SKM-1 (cell line): ENCODE measurements around the gene HOXA7.

Experiments
- DNase-seq: peaks from one replicate; lab custom pipeline; 2025; ENCODE audit not compliant: unreplicated experiment; lab: John Stamatoyannopoulos, UW

The HOXA7 gene

GRCh38 chr7:27137640-27138315 lies 18.7 kb downstream of the HOXA7 start:
- DNase-seq: no peak

- no peak for DNase-seq
Observed at GRCh38 chr7:27134392-27134791, 22.1 kb downstream of the HOXA7 start.

- no peak for DNase-seq
Observed at GRCh38 chr7:27133409-27134231, 22.9 kb downstream of the HOXA7 start.

GRCh38 chr7:27132978-27133377 lies 23.5 kb downstream of the HOXA7 start:
- no peak for DNase-seq

DNA sequence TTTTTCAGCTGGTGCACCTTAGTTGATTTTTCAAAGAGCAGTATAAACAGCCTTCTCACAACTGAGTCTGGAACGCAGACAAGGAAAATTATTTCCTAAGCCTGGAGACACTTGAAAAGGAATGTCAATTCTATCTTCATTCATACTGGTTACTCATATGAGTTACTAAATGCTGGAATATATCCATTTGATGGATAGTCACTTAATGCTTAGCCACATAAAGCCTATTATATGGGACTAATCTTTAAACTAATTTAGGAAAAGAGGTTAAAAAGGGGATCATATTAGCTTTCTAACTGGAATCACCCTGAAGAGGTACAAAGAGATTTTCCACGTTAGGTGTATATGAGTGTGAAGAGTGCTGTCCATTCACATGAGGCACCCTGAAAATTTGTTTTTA lies 24.3 kb downstream of the HOXA7 start:
- no peak for DNase-seq

DNA sequence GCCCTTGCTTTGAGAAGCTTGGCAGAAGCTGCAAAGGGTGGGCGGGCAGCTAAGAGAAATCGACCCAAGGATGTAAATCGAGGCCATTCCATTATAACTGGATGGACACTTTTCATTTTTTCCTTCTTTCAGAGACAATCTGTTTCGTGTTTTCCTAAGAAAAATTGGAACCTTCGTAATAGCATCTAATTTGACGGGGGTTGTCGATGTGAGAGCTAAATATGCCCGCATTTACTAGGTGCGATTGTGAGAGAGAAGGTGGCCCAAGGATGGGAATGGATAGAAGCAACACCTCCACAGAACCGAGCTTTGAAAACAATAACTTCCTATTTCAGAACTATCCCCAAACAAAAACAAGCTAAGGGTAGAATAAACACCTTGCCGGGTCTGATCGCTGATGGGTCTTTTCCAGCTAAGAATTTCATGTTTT lies 25.1 kb downstream of the HOXA7 start:
- DNase-seq: no peak

GRCh38 chr7:27130540-27131389 lies 25.7 kb downstream of the HOXA7 start, which contains the start of gene HOXA4:
HOXA4 (minus strand) TSS chr7:27130757; CDS start chr7:27130733, 24 bp downstream.
- DNase-seq: peak; percentile 45

DNA sequence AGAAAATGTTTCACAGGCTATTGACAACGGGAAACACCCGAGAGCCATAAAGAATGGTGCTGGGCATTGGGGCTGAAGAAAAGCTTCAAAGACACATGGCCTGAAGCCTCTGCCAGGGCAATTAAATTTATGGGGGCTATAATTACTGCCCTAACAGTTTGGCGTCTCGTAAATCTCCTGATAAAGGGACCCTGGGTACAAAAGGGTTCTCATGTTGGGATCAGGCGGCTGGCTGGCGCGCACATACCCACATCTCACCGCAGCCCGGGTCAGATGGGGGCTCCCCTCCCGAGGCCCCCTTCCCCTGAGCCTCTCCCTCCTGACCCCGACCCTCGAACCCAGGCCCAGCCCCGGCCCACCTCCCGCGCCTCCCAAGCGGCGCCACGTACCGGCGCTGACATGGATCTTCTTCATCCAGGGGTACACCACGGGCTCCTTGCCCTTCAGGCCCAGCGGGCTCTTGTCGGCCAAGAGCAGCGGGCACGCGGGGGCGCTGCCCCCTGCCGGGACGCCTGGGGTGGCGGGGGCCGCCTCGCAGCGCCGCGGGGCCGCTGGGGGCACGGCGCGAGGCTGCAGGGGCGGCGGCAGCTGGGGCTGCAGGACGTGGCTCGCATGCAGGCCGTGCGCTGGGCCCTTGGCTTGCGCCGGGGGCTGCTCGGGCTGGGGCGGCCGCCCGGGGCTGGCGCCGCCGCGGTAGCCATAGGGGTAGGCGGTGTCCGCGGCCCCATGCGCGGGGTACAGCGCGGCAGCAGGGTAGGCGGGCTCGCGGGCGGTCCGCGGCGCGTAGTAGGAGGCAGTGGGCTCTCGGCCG lies 26.5 kb downstream of the HOXA7 start:
- DNase-seq: no peak

DNA sequence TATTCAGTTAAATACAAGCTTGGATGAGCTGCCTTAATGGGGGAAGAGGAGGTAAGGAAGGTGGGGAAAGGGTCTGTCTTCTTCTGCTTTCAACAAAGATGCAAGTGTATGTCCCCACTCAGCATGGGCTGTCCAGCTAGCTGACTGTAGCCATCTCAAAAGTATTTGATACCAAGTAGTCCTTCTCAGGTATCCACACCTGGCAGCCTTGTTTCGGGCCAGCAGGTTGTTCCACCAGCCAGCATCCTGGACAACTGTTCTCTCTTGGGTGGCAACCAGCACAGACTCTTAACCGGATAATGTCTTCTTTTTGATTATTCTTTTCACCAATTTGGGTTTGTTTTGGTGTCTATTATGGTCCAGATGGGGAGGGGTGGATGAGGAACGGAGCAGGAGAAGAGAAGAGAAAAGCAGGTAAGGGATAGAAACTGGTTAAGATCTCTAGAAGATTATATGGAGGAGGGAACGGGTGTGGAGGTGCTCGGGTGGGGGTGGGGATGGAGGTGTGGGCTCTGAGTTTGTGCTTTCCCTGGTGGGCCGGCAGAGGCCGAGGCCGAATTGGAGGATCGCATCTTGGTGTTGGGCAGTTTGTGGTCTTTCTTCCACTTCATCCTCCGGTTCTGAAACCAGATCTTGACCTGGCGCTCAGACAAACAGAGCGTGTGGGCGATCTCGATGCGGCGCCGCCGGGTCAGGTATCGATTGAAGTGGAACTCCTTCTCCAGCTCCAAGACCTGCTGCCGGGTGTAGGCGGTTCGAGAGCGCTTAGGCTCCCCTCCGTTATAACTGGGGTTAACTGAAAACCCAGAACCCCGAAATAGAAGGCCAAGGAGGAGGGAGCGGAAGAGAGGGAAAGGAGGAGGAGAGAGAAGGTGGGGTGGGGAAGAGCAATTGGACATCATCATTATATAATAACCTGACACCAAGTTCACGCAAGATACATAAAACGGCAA lies 27.4 kb downstream of the HOXA7 start:
- DNase-seq: no peak

DNA sequence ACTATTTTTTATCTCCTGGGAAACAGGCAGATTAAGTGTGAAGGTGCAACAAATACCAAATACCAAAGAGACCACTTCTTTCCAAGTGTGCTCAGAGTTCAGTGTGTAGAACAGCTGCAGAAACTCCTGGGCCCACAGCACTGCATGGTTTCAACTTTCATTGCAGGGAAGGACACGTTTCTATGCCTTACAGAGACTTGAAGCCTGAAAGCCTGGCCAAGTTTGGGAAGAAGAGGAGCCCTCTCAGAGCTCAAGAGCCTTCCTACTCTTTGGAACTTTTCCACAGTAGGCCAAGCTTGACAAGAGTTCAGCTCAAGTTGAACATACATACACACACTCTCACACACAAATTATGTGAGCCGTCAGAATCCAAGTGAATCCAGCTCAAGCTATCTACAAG lies 28.4 kb downstream of the HOXA7 start:
- no peak for DNase-seq

DNA sequence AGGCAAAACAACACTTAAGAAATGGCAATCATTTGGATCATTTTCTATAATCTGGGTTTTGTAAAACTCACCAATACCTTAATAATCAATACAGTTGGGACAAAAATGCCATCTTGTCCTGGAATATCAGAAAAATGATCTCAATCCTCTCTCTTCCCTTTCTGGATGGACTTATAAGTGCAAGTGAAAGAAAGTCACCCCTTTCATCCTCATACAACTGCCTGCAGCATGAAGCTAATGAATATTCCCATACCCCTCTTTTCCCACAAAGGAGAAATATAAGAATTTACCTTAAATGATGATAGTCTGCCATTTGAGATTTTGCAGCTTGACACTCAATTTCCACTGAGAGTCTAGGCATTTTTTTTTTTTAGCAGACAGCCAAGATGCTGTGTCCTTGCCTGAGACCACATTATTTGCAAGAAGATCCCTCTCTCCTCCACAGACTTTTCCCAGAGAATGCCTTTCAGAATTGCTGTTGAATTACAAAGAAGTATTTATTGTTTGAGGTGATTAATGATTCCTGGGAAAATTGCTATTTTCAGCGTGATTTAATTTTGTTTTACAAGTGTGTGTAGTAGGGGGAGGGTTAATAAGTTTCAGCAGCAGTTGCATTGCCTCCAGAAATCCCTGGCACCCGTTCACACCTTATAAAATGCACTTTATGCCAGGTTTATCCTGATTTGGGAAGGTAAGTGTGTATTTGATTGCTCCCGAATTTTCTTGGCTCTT lies 29.7 kb downstream of the HOXA7 start:
- no peak for DNase-seq

DNA sequence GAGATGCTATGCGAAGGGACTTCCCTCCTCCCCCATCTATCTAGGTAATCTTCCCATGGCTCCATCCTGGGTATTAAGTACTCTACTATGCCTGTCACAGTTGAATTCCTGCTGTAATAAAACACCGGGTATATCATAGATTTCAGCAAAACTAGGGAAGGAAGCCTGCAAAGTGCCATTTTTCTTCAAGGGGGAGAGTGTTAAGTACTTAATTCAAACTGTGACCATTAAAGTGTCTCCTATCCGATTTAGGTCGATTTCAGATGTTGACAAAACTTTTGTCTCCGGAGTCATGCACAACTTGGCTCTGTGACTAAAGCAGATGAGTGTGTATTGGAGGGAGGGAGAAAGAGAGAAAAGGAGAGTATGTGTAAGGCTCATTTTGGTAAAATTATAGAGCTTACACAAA lies 30.5 kb downstream of the HOXA7 start:
- DNase-seq: no peak

DNA sequence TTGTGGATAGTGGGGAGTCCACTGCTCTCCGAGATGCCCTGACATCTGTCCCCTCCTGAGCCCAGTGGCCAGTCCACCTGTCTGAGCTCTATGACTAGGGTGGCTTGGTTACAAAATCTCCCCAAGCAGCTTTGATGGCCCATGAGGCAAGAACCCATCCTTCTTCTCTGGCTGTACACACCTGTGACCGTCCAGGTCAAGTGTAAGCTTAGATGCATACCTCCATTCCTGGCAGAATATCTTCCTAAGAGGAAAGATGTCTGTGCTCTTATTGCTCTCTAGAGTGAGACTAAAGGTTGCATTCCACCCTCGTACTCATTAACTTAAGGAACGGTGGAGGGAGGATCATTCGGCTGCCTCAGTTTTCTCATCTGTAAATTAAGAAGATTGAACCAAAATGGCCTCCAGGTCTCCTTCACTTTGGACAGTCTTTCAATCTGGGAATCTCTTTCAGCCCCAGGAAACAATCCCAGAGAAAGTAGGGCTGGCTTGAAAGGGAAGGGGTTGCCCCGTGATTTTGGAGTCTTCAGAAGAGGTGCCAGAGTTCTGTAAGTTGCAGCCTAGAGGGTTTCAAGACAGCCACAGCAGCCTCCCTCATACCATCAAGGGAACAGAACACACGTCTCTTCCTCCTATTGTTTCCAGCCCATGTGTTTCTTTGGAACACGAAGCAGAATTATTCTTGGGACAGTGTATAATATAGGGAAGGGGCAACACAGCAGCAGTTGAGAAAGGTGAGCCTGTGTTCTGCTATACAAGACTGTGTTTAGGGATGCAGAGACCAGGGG lies 31.4 kb downstream of the HOXA7 start:
- no peak for DNase-seq

DNA sequence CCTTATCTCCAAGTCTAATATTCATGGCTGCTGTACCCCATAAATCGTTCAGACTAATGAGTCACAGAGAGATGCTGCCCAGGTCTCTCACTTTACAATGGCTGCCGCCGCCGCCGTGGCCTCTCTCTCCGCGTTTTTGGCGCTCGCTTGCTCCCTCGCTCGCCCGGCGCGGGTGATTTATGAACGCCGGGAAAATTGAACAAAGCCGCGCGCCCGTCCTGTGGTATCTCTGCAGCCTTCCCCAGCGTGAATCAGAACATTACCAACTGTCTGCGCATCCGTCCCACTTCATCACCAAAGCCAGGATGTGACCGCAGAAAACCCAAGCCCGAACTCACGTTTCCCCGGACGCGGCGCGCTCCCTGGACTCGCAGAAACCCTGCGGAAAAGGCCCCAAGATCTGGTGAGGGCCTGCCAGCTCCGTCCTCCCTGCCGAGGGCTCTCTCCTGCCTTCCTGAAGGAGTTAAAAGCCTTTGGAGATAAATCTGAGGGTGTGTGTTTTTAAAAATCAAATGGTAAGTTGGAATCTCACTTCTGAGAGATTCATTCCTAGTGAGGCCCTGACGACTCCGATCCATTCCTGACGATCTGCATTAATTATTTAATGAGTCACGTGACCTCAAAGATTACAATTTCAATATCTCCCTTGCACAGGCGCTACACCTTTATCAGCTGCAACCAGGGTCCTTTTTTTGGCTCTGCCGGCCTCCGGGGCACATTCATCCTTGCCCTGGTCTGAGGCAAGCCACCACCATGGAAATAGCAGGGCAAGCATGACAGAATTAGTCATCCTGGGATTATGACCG lies 32.2 kb downstream of the HOXA7 start:
- no peak for DNase-seq

- DNase-seq: no peak
Observed at GRCh38 chr7:27123477-27124053, 32.9 kb downstream of the HOXA7 start.

- DNase-seq: no peak
Observed at GRCh38 chr7:27123007-27123476, 33.4 kb downstream of the HOXA7 start.
